OCI-M2 (cell line): Measurements from ENCODE around the gene PCSK4.
"Not testable (repeated sequence)": the region's sequence is repeated elsewhere in the genome, so short reads cannot be mapped to it uniquely, and the experiment has no call there.

Experiments used
- DNase-seq: peaks from one replicate; lab custom pipeline; 2025; ENCODE audit not compliant: unreplicated experiment; lab: John Stamatoyannopoulos, UW

PCSK4 gene

DNA sequence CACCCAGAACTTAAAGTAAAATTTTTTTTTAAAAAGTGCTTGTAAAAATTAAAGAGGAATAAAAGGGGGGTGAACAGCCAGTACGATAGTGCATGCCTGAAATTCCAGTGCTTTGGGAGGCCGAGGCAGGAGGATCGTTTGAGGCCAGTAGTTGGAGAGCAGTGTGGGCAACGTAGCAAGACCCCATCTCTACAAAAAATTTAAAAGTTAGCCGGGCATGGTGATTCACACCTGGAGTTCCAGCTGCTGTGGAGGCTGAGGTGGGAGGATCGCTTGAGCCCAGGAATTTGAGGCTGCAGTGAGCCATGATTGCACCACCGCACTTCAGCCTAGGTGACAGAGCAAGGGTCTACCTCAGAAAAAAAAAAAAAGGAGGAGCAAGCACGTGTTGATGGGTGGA, 14.9 kb upstream of the PCSK4 start:
- DNase-seq: no peak

GRCh38 chr19:1503925-1504773, 14.0 kb upstream of the PCSK4 start:
- no peak for DNase-seq

DNA sequence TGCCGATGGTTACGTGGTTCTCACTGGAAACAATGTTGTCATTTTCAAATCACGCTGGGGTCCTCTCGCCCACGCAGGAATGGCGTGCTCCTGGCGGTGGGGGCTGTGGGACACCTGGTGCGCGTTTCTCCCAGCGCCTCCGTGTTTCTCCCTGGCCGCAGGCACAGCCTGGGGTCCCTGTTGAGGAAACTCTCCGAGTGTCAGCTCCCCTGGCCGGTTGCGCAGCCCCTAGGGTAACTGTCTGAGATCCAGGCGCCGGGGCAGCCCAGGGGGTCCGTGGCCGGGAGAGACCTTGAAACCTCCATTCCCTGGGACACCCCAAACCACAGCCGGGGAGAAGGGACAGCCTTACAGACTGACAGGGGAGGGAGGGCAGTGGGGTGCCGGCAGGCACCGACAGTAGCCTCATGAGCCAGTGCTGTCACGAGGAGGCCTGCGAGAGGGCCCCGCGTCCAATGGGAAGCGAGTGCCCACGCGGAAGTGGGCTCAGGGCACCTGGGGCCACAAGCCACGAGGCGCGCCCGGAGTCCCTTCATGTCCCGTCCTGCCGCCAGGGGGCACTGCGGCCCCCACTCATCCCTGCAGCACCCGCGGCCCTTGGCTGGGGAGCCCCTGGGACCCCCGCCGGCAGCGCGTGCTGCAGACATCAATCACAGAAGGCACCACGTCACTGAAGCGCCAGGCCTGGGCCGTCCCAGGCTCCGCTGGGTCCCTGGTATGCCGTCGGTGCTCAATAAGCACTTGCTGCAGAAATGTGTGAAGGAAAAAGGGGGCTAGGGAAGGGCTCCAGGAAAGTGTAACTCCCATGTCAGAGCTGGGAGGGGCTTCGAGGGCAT, 13.2 kb upstream of the PCSK4 start:
- DNase-seq: no peak

DNA sequence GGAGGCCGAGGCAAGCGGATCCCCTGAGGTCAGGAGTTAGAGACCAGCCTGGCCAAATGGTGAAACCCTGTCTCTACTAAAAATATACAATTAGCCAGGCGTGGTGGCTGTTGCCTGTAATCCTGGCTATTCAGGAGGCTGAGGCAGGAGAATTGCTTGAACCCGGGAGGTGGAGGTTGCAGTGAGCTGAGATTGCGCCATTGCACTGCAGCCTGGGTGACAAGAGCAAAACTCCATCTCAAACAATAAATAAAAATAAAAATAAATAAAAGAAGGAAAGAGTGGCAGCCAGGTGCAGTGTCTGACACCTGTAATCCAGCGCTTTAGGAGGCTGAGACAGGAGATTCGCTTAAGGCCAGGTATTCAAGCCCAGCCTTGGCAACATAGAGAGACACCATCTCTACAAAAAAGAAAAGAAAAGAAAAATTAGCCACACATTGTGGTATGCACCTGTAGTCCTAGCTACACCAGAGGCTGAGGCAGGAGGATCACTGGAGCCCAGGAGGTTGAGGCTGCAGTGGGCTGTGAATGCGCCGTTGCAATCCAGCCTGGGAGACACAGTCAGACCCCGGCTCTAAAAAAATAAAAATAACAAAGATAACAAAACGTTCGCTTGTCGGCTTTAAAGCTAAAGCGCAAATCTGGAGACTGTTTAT, 12.4 kb upstream of the PCSK4 start:
- no peak for DNase-seq

DNA sequence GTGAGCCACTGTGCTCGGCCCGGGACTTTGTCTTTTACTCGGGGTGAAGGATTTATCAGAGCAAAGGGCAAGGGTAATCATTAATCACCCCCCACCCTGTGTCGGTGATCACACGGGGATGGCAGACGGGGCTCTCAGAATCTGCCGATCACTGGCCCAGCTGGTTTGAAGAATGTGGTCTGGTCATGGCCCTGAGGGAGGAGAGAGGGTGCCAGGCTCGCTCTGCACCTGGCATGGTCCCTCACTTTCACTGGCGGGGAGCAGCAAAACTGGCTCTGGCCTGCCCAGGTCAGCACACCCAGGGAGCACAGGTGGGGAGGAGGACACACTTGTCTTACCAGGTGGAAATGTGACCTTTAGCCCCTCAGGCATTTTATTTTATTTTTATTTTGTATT, 11.0 kb upstream of the PCSK4 start:
- no peak for DNase-seq

GRCh38 chr19:1499231-1499630, 9.1 kb upstream of the PCSK4 start:
- DNase-seq: not testable (repeated sequence)

DNA sequence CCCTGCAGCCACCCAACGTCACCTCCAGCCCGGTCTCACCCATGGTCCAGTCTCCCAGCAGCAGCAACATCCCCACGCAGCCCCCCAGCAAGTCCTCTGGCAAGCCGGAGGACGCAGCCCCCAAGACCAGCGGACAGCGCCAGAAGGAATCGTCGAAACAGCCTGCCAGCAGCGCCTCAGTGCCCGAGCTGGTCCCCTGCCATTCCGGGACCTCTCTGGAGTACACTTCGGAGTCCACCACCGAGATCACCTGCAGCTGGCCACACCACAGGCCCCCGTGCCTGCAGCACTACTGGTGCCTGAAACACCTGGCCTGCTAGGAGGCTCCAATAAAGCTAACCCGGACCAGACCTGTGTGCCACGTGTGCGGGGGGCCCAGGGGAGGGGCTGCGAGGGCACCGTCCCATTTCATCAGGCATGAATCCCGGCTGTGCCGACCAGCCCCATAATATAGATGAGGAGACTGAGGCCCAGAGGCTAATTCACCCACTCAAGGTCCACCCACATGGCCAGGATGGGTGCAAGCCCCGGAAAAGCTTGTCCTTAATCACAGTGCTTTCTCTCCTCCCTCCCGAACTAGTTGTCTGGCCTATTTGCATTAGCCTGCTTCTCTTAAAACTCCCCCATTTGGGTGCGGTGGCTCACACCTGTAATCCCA, 7.6 kb upstream of the PCSK4 start:
- DNase-seq: no peak

GRCh38 chr19:1496714-1497577, 6.8 kb upstream of the PCSK4 start:
- no peak for DNase-seq

DNA sequence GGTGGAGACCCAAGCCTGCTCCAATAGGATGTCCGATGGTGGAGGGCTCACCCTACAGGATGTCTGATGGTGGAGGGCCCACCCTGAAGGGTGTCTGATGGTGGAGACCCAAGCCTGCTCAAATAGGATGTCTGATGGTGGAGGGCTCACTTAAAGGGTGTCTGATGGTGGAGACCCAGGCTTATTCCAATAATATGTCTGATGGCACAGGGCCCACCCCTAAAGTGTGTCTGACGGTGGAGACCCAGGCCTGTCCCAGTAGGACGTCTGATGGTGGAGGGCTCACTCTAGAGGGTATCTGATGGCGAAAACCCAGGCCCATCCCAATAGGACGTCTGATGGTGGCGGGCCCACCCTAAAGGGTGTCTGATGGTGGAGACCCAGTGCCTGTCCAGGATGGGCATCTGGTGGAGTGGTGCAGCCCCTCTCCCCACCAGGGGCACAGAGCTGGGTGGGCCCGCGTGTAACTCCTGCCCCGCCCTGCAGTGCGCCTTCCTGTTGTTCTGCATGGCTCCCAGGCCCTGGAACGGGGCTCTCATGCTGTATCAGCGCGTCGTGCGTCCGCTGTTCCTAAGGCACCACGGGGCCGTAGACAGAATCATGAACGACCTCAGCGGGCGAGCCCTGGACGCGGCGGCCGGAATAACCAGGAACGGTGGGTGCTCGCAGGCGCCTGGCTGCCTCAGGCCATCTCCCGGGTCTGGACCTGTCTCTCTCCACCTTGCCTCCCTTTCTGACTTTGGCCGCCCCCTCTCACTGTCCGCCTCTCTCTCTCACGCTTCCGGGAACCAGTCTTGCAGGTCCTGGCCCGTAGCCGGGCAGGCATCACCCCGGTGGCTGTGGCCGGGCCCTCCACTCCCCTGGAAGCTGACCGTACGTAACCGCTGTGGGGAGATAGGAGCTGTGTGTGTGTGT, 5.9 kb upstream of the PCSK4 start:
- DNase-seq: no peak

DNA sequence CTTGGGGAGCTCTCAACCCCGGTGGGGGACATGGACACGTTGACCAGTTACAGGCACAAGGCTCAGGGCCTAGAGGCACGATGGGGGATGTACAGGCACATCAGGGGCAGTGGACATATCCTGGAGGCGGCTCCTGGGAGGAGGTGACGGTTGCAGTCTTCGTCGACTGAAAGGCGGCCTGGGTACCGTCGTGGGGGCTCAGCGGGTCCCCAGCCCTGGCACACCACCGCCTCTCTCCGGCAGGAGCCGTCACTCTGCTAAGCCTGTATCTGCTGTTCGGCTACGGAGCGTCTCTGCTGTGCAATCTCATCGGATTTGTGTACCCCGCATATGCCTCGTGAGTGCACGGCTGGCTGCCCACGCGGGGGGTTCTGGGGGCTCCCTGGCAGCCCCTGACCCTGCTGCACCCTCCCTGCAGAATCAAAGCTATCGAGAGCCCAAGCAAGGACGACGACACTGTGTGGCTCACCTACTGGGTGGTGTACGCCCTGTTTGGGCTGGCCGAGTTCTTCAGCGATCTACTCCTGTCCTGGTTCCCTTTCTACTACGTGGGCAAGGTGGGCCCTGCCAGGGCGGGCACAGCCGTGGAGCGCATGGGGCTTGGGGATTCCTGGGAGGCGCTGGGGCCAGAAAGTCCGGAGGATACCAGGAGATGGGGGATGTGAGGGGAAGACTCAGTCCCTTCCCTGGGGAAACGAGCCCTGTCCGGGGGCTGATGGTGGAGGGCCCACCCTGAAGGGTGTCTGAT, 5.1 kb upstream of the PCSK4 start:
- DNase-seq: no peak

- DNase-seq: no peak
These were observed 4.1 kb upstream of the PCSK4 start for GRCh38 chr19:1494115-1494815.

- DNase-seq: no peak
These were observed 2.4 kb upstream of the PCSK4 start for GRCh38 chr19:1492474-1493006.

GRCh38 chr19:1491849-1492170, 1.7 kb upstream of the PCSK4 start:
- no peak for DNase-seq

- DNase-seq: no peak
These were observed 1.1 kb upstream of the PCSK4 start, which contains the start of gene REEP6 for GRCh38 chr19:1491114-1491848. REEP6 (plus strand) TSS chr19:1491181; CDS start chr19:1491270, 89 bp downstream.

DNA sequence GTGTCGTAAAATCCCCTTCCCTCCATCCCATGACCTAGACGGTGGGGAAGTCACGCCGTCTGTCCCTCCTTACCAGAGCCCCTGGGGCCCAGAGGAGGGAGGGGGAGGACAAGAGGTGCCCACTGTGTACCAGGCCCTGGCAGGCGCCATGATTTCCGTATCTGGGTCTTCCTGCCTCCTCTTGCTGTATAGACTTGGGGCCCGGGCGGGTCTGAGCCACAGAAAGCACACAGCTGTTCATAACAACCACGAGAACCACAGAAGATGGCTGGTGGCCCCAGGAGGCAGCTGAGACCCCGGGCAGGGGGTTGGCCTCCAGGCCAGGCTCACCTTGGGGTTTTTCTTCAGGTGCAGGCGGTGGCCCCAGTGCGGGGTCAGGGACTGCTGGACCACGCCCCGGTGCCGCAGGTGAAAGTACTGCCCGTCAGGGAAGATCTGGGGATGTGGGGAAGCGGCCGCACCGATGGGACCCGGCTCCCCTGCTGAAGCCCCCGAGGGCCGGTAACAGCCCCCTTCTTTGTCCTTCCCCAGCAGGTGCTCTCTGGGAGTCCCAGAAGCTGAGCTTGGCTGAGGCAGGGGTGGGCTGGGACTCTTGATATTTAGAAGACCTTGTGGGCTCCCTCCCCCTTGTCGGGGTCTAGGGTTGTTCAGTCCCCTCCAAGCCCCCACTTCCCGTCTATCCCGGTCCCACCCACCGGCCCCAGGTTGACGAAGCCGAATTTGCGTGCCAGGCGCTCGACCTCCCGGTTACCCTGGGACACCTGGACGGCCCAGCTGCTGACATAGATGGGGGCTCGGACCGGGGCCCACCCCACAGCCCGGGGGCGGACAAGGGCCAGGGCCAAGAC, 463 bp downstream of the PCSK4 start:
- DNase-seq: no peak

DNA sequence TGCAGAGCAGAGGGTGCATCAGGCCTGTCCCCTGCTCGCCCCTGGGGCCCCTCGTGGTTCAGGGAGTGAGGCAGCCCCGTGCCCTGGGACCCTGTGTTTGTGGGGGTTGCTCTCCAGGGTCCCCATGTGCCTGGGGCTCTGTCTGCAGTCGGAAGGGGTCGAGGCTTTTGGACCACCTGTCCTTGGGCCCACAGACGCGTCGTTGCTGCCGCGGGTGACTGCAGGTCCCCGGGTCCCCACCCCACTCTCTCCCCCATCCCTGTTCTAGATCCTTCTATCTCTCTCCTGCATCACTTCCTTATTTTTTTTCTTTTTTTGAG, 1.9 kb downstream of the PCSK4 start:
- no peak for DNase-seq
